Measurements from ENCODE around the gene FAM13A.

DNA sequence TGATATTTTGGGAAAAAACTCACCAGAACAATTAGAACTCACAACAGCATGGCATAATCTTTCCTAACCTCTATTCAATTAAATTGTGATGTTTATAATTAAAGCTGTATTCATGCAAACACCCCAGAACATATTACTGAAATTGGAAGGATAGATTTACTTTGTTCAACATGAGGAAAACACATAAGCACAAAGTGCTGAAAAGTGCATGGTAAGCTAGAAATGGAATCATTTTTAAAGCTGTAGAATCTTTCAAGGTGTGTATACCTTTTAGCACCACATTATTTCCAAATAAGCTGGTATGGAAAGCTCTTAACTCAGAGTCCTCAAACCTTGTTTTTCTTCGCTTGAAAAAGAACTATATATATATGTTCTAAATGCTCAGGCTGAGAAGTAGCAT is 268.6 kb downstream of the FAM13A start:
- TF ChIP-seq, protein P1, sequence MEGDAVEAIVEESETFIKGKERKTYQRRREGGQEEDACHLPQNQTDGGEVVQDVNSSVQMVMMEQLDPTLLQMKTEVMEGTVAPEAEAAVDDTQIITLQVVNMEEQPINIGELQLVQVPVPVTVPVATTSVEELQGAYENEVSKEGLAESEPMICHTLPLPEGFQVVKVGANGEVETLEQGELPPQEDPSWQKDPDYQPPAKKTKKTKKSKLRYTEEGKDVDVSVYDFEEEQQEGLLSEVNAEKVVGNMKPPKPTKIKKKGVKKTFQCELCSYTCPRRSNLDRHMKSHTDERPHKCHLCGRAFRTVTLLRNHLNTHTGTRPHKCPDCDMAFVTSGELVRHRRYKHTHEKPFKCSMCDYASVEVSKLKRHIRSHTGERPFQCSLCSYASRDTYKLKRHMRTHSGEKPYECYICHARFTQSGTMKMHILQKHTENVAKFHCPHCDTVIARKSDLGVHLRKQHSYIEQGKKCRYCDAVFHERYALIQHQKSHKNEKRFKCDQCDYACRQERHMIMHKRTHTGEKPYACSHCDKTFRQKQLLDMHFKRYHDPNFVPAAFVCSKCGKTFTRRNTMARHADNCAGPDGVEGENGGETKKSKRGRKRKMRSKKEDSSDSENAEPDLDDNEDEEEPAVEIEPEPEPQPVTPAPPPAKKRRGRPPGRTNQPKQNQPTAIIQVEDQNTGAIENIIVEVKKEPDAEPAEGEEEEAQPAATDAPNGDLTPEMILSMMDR (IDR thresholded peaks at IDR 0.05): no peak
- no peak for TF ChIP-seq POLR2A (IDR thresholded peaks at IDR 0.05)
